HEK293 (cell line): ENCODE results near the gene PLCD3.

Experiments
- CTCF ChIA-PET: fragments of 350-600 bp; formaldehyde crosslinking; extraction: SDS; loops from one replicate; lab custom pipeline; 2021; ENCODE audit warnings: antibody characterized with exemption; lab: Yijun Ruan, JAX
- POLR2A ChIA-PET: fragments of 300-600 bp; formaldehyde crosslinking; extraction: SDS; loops from one replicate; lab custom pipeline; 2020; ENCODE audit warnings: antibody characterized with exemption, inconsistent platforms; lab: Yijun Ruan, JAX
- H3K27ac ChIP-seq: fragments of 200-500 bp; sonication (Bioruptor generic); 2 replicates; pipeline ENCODE4 v1.5.1; 2014; ENCODE audit warnings: low read depth, low read length, control low read depth, inconsistent platforms; ENCODE audit errors: extremely low read depth
- H3K36me3 ChIP-seq, 2 experiments: fragments of 200-500 bp in 1 of 2; sonication (Bioruptor generic) in 1 of 2; 1 replicate in 1 of 2; 2 replicates in 1 of 2; pipeline ENCODE4 v1.5.1; 2014 to 2017; ENCODE audit warnings: inconsistent platforms in 2 of 2, low read length in 2 of 2; ENCODE audit not compliant: control insufficient read depth in 2 of 2, insufficient read depth in 1 of 2
- H3K4me1 ChIP-seq: fragments of 200-500 bp; sonication (Bioruptor generic); 2 replicates; pipeline ENCODE4 v1.5.1; 2014; ENCODE audit warnings: mild to moderate bottlenecking, low read length, inconsistent platforms; ENCODE audit not compliant: control insufficient read depth, insufficient read depth
- H3K4me3 ChIP-seq: 2 replicates; pipeline ENCODE4 v1.5.1; 2011; ENCODE audit warnings: low read depth, mild to moderate bottlenecking, control low read depth, low read length, moderate library complexity
- H3K9me3 ChIP-seq: fragments of 200-500 bp; sonication (Bioruptor generic); 2 replicates; pipeline ENCODE4 v1.5.1; 2014; ENCODE audit warnings: low read depth, low read length, inconsistent platforms; ENCODE audit not compliant: control insufficient read depth, insufficient read depth
- GLIS1 ChIP-seq: fragments of 450-650 bp; formaldehyde crosslinking; IDR thresholded peaks from 2 replicates; pipeline ENCODE4 v1.5.1; 2016; ENCODE audit warnings: missing biosample characterization, missing genetic modification characterization
- HIC1 ChIP-seq: fragments of 450-650 bp; formaldehyde crosslinking; IDR thresholded peaks from 2 replicates; pipeline ENCODE4 v1.5.1; 2016; ENCODE audit warnings: missing biosample characterization, missing genetic modification characterization
- ZNF335 ChIP-seq: fragments of 450-650 bp; formaldehyde crosslinking; conservative IDR thresholded peaks from 2 replicates; pipeline ENCODE4 v1.5.1; 2016; ENCODE audit warnings: missing biosample characterization, missing genetic modification characterization
- ZNF518A ChIP-seq: fragments of 450-650 bp; formaldehyde crosslinking; conservative IDR thresholded peaks from 2 replicates; pipeline ENCODE4 v1.5.1; 2016; ENCODE audit warnings: low read depth, missing biosample characterization, missing genetic modification characterization
- ZNF596 ChIP-seq: fragments of 450-650 bp; IDR thresholded peaks from 2 replicates; pipeline ENCODE4 v1.5.0; 2018; ENCODE audit warnings: missing biosample characterization, mild to moderate bottlenecking, missing genetic modification characterization, moderate library complexity
- ZNF704 ChIP-seq: fragments of 450-650 bp; formaldehyde crosslinking; IDR thresholded peaks from 2 replicates; pipeline ENCODE4 v1.5.1; 2016; ENCODE audit warnings: missing biosample characterization, missing genetic modification characterization

PLCD3 gene, protein sequence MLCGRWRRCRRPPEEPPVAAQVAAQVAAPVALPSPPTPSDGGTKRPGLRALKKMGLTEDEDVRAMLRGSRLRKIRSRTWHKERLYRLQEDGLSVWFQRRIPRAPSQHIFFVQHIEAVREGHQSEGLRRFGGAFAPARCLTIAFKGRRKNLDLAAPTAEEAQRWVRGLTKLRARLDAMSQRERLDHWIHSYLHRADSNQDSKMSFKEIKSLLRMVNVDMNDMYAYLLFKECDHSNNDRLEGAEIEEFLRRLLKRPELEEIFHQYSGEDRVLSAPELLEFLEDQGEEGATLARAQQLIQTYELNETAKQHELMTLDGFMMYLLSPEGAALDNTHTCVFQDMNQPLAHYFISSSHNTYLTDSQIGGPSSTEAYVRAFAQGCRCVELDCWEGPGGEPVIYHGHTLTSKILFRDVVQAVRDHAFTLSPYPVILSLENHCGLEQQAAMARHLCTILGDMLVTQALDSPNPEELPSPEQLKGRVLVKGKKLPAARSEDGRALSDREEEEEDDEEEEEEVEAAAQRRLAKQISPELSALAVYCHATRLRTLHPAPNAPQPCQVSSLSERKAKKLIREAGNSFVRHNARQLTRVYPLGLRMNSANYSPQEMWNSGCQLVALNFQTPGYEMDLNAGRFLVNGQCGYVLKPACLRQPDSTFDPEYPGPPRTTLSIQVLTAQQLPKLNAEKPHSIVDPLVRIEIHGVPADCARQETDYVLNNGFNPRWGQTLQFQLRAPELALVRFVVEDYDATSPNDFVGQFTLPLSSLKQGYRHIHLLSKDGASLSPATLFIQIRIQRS

DNA sequence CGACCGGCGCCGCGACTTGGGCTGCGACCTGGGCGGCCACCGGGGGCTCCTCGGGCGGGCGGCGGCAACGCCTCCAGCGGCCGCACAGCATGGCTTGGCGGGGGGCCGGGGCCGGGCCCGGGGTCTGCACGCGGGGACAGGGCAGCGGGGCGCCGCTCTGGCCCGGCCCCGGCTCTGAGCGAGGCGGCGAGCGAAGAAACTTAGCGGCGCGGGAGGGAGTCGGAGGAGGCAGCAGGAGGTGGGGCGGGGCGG, at the start of gene PLCD3:
PLCD3 (minus strand) TSS at position 196 of the 252 bp plus-strand sequence; CDS start at position 91, 105 bp downstream.
- Histone ChIP-seq H3K27ac (peak within 1 kb of the TSS; percentile 85), H3K36me3 (peaks cover 4 to 8% of the 10 kb centered on the region in 2 experiments; a peak in 1 of 3 replicates), H3K9me3 (no peaks in the 10 kb centered on the region), H3K4me1 (peaks cover 9% of the 10 kb centered on the region), H3K4me3 (peak within 1 kb of the TSS; percentile 70)
- no peak for TF ChIP-seq GLIS1
- TF ChIP-seq HIC1 (tag by site-specific recombination) = no peak
- peak; percentile 40; the same call in 1 of the 2 replicates for TF ChIP-seq ZNF596 (tag by site-specific recombination)
- ChIA-PET POLR2A (interaction anchor here (2.4 kb wide), 1 partner anchor 16 kb away, joined by 20 read pairs; the partner anchor contains the start of gene HEXIM1), CTCF (interaction anchor here (0.6 to 10.1 kb wide), 12 partner anchors 9 to 633 kb away, joined by 3 to 209 read pairs (median 5); partner anchors contain the start of gene HEXIM1)

- H3K36me3 ChIP-seq = no peaks in the 10 kb centered on the region
Measured at GRCh38 chr17:45177563-45177962, 45.2 kb upstream of the PLCD3 start.

More at GRCh38 chr17:45177563-45177962, 45.2 kb upstream of the PLCD3 start:
- CTCF ChIA-PET = interaction anchor here (1.4 to 2.3 kb wide), 4 partner anchors 20 to 69 kb away, joined by 3 to 22 read pairs (median 10); partner anchors contain the start of gene ACBD4
- H3K4me3 ChIP-seq = no peak overlapping the region
- no peaks in the 10 kb centered on the region for H3K9me3 ChIP-seq
- TF ChIP-seq ZNF704 (no peak), ZNF335 (tag by site-specific recombination) (no peak), ZNF518A (tag by site-specific recombination) (no peak)
- peaks cover 13% of the 10 kb centered on the region for H3K4me1 ChIP-seq
- no peak overlapping the region for H3K27ac ChIP-seq
- POLR2A ChIA-PET = interaction anchor here (1.4 to 3.1 kb wide), 2 partner anchors 16 to 21 kb away, joined by 3 to 40 read pairs; partner anchors contain the start of gene HEXIM2
